HEK293T (cell line): ENCODE measurements around the gene LRRC8A.

ENCODE experiments used
- BHLHE40 ChIP-seq: fragments of 450-650 bp; IDR thresholded peaks from 2 replicates; pipeline ENCODE4 v1.6.1; 2016; ENCODE audit warnings: mild to moderate bottlenecking, moderate library complexity, borderline replicate concordance
- CTBP1 ChIP-seq: fragments of 450-650 bp; IDR thresholded peaks from 2 replicates; pipeline ENCODE4 v1.6.1; 2016; ENCODE audit warnings: borderline replicate concordance
- ELF4 ChIP-seq: fragments of 450-650 bp; IDR thresholded peaks from 2 replicates; pipeline ENCODE4 v1.6.1; 2017; ENCODE audit warnings: antibody characterized with exemption
- FOXK2 ChIP-seq: fragments of 450-650 bp; IDR thresholded peaks from 2 replicates; pipeline ENCODE4 v1.6.1; 2016; ENCODE audit warnings: mild to moderate bottlenecking
- FOXM1 ChIP-seq: fragments of 450-650 bp; IDR thresholded peaks from 2 replicates; pipeline ENCODE4 v1.6.1; 2017; ENCODE audit warnings: mild to moderate bottlenecking, borderline replicate concordance
- PKNOX1 ChIP-seq: fragments of 450-650 bp; IDR thresholded peaks from 2 replicates; pipeline ENCODE4 v1.6.1; 2016
- SP1 ChIP-seq: fragments of 450-650 bp; IDR thresholded peaks from 2 replicates; pipeline ENCODE4 v1.6.1; 2017
- SUZ12 ChIP-seq: fragments of 450-650 bp; IDR thresholded peaks from 2 replicates; pipeline ENCODE4 v1.6.1; 2016; ENCODE audit warnings: mild to moderate bottlenecking
- TARDBP ChIP-seq: fragments of 450-650 bp; IDR thresholded peaks from 2 replicates; pipeline ENCODE4 v1.6.1; 2016
- ZNF384 ChIP-seq: fragments of 450-650 bp; IDR thresholded peaks from 2 replicates; pipeline ENCODE4 v1.6.1; 2016

GRCh38 chr9:128921881-128922763 lies 40.2 kb downstream of the LRRC8A start:
- TF ChIP-seq SUZ12: no peak
- no peak for TF ChIP-seq FOXK2
- no peak for TF ChIP-seq BHLHE40
- no peak for TF ChIP-seq ZNF384
- no peak for TF ChIP-seq TARDBP
- TF ChIP-seq CTBP1: peak; percentile 31; the same call in 1 of the 2 replicates
- TF ChIP-seq FOXM1: no peak
- TF ChIP-seq ELF4: no peak
- TF ChIP-seq SP1: no peak
- no peak for TF ChIP-seq PKNOX1
